Keratinocyte (primary cell): ENCODE data around the gene PPM1H. TPM values are rescaled to one million over a fixed set of nuclear protein-coding genes. Genes with fewer than 3 reads are reported as not detected.

Source experiments
- DNase-seq: peaks from one replicate; pipeline ENCODE4 v3.0.0-alpha.2; 2011; ENCODE audit warnings: low read depth, missing footprints, low spot score
- FAIRE-seq: peaks from 2 replicates; lab custom pipeline; 2011; peaks lifted over from hg19 to GRCh38; lab: Jason Lieb, UNC
- H2AFZ ChIP-seq: 2 replicates; pipeline ENCODE4 v1.6.0; 2012; ENCODE audit warnings: low read length, control low read depth, inconsistent platforms; ENCODE audit not compliant: control insufficient read depth
- H3K27ac ChIP-seq: 2 replicates; pipeline ENCODE4 v1.5.1; 2011; ENCODE audit warnings: low read length; ENCODE audit not compliant: control insufficient read depth, insufficient read depth
- H3K27me3 ChIP-seq: 3 replicates; pipeline ENCODE4 v1.6.0; 2011; ENCODE audit warnings: low read length; ENCODE audit not compliant: control insufficient read depth, insufficient read depth; ENCODE audit errors: extremely low read depth
- H3K36me3 ChIP-seq, 2 experiments: 2 replicates in 1 of 2; 3 replicates in 1 of 2; pipeline ENCODE4 v1.5.1; 2011; ENCODE audit warnings: low read length in 2 of 2, mild to moderate bottlenecking in 1 of 2; ENCODE audit not compliant: control insufficient read depth in 2 of 2, insufficient read depth in 2 of 2; ENCODE audit errors: extremely low read depth in 1 of 2
- H3K4me1 ChIP-seq: 3 replicates; pipeline ENCODE4 v1.5.1; 2011; ENCODE audit warnings: low read length; ENCODE audit not compliant: control insufficient read depth, insufficient read depth; ENCODE audit errors: extremely low read depth
- H3K4me2 ChIP-seq: 3 replicates; pipeline ENCODE4 v1.6.0; 2011; ENCODE audit warnings: low read depth, low read length; ENCODE audit not compliant: control insufficient read depth, insufficient read depth; ENCODE audit errors: extremely low read depth
- H3K4me3 ChIP-seq, 3 experiments: fragments of 200-600 bp in 1 of 3; sonication (generic) in 1 of 3; 2 replicates in 2 of 3; 3 replicates in 1 of 3; pipeline ENCODE4 v1.5.1; 2011 to 2016; ENCODE audit warnings: low read length in 3 of 3, mild to moderate bottlenecking in 3 of 3, control low read depth in 2 of 3, inconsistent platforms in 1 of 3, low read depth in 1 of 3, mixed read lengths in 1 of 3, mixed run types in 1 of 3, moderate library complexity in 1 of 3; ENCODE audit not compliant: control insufficient read depth in 2 of 3, insufficient read depth in 2 of 3; ENCODE audit errors: extremely low read depth in 1 of 3
- H3K79me2 ChIP-seq: 2 replicates; pipeline ENCODE4 v1.6.0; 2012; ENCODE audit warnings: low read length; ENCODE audit not compliant: control insufficient read depth, insufficient read depth
- H3K9ac ChIP-seq: 3 replicates; pipeline ENCODE4 v1.6.0; 2011; ENCODE audit warnings: low read length; ENCODE audit not compliant: control insufficient read depth, insufficient read depth; ENCODE audit errors: extremely low read depth
- H3K9me1 ChIP-seq: 3 replicates; pipeline ENCODE4 v1.6.0; 2011; ENCODE audit warnings: low read length; ENCODE audit not compliant: control insufficient read depth, insufficient read depth; ENCODE audit errors: extremely low read depth
- H3K9me3 ChIP-seq: 2 replicates; pipeline ENCODE4 v1.5.1; 2012; ENCODE audit warnings: low read depth, low read length; ENCODE audit not compliant: control insufficient read depth
- H4K20me1 ChIP-seq: 3 replicates; pipeline ENCODE4 v1.6.0; 2011; ENCODE audit warnings: low read length; ENCODE audit not compliant: control insufficient read depth, insufficient read depth; ENCODE audit errors: extremely low read depth
- CTCF ChIP-seq, 3 experiments: IDR thresholded peaks in 1 of 3; conservative IDR thresholded peaks in 1 of 3; optimal IDR thresholded peaks in 1 of 3; 2 replicates in 2 of 3; 3 replicates in 1 of 3; pipeline versions ENCODE3 to v1.5.1; 2011; ENCODE audit warnings: low read length in 3 of 3, mild to moderate bottlenecking in 3 of 3, moderate library complexity in 2 of 3, control low read depth in 1 of 3, inconsistent platforms in 1 of 3; ENCODE audit not compliant: insufficient read depth in 2 of 3; ENCODE audit errors: extremely low read depth in 1 of 3
- EZH2 ChIP-seq: IDR thresholded peaks from one replicate; pipeline ENCODE4 v1.6.1; 2012; ENCODE audit warnings: inconsistent platforms, mild to moderate bottlenecking, low read length, moderate library complexity
- dilution Hi-C: fragments of 300-500 bp; cut with MboI; formaldehyde crosslinking; loops from one replicate; pipeline ENCODE4 v1.7.0; 2020; ENCODE audit warnings: low sequenced_read_pairs; ENCODE audit not compliant: extremely low pct_ligation_motif_present
- polyA plus RNA-seq, 5 experiments: library from polyadenylated mRNA; depleted of rRNA in 3 of 5; stranded (reverse) in 3 of 5; stranded (forward) in 1 of 5; unstranded in 1 of 5; fragments of >200 nt; gene quantifications; 1 replicate in 1 of 5; 2 replicates in 3 of 5; 3 replicates in 1 of 5; pipeline versions ENCODE4 v1.2.1 to v1.2.3, GENCODE V29; 2011 to 2012; ENCODE audit warnings: missing spikeins in 2 of 5, low read depth in 1 of 5, low replicate concordance in 1 of 5

Gene PPM1H
- polyA plus RNA-seq, 1 donor (not counting 4 experiments of a cell fraction or from before 2014, with no cell fraction given): 0.09 TPM

- Histone ChIP-seq H3K36me3 (no peaks in the 10 kb centered on the region), H3K27me3 (peaks cover 55% of the 10 kb centered on the region), H4K20me1 (no peaks in the 10 kb centered on the region), H3K9ac (no peak overlapping the region), H3K4me1 (peaks cover 10% of the 10 kb centered on the region), H2AFZ (no peak overlapping the region), H3K4me2 (no peak overlapping the region), H3K79me2 (no peaks in the 10 kb centered on the region), H3K9me1 (no peaks in the 10 kb centered on the region), H3K27ac (no peak overlapping the region), H3K9me3 (no peaks in the 10 kb centered on the region), H3K4me3 (no peak overlapping the region)
- TF ChIP-seq CTCF (optimal IDR thresholded peaks at IDR 0.05 in 1 of 3, IDR thresholded peaks at IDR 0.05 in 1 of 3, conservative IDR thresholded peaks at IDR 0.05 in 1 of 3; ENCODE audit: extremely low read depth in 1 of 3, insufficient read depth in 2 of 3, low read length in 3 of 3) (no peak), EZH2 (no peak)
- dilution Hi-C loops: no loop called here
- FAIRE-seq (no peak), DNase-seq (no peak)
Measured at GRCh38 chr12:62931477-62931876, 3.5 kb downstream of the PPM1H start.

GRCh38 chr12:62930546-62931425 lies 4.2 kb downstream of the PPM1H start:
- no peak overlapping the region for H3K4me2 ChIP-seq
- DNase-seq: no peak
- no peak overlapping the region for H3K4me3 ChIP-seq
- H2AFZ ChIP-seq: no peak overlapping the region
- peaks cover 55% of the 10 kb centered on the region for H3K27me3 ChIP-seq
- no peaks in the 10 kb centered on the region for H3K9me3 ChIP-seq
- H3K9me1 ChIP-seq: no peaks in the 10 kb centered on the region
- dilution Hi-C loops: no loop called here
- TF ChIP-seq EZH2 (no peak), CTCF (optimal IDR thresholded peaks at IDR 0.05 in 1 of 3, IDR thresholded peaks at IDR 0.05 in 1 of 3, conservative IDR thresholded peaks at IDR 0.05 in 1 of 3; ENCODE audit: extremely low read depth in 1 of 3, insufficient read depth in 2 of 3, low read length in 3 of 3) (no peak)
- no peak overlapping the region for H3K9ac ChIP-seq
- H4K20me1 ChIP-seq: no peaks in the 10 kb centered on the region
- no peaks in the 10 kb centered on the region for H3K36me3 ChIP-seq
- H3K4me1 ChIP-seq: peaks cover 10% of the 10 kb centered on the region
- H3K27ac ChIP-seq: no peak overlapping the region
- no peaks in the 10 kb centered on the region for H3K79me2 ChIP-seq
- FAIRE-seq: no peak
